Mesendoderm (in vitro differentiated cells): Measurements from ENCODE around the gene EPHA10.

ENCODE experiments used
- DNase-seq: peaks from one replicate; pipeline ENCODE4 v3.0.0; 2013
- H2AK5ac ChIP-seq: 2 replicates; pipeline ENCODE4 v1.6.1; 2013; ENCODE audit warnings: low read length, inconsistent platforms
- H2BK120ac ChIP-seq: 2 replicates; pipeline ENCODE4 v1.6.1; 2013; ENCODE audit warnings: low read depth, mild to moderate bottlenecking, low read length, moderate library complexity, mixed read lengths
- H2BK15ac ChIP-seq: replicated peaks from 2 replicates; pipeline ENCODE4 v1.6.1; 2013; ENCODE audit warnings: low read depth, mild to moderate bottlenecking, moderate library complexity
- H2BK5ac ChIP-seq: 2 replicates; pipeline ENCODE4 v1.6.1; 2013; ENCODE audit warnings: low read length, inconsistent platforms
- H3K18ac ChIP-seq: 2 replicates; pipeline ENCODE4 v1.6.1; 2013; ENCODE audit warnings: mild to moderate bottlenecking, low read length, mixed read lengths
- H3K23ac ChIP-seq: one replicate; pipeline ENCODE4 v1.6.1; 2013; ENCODE audit warnings: low read length
- H3K27ac ChIP-seq: 2 replicates; pipeline ENCODE4 v1.5.1; 2013; ENCODE audit warnings: low read depth, mild to moderate bottlenecking, inconsistent platforms, low read length, moderate library complexity
- H3K27me3 ChIP-seq: 2 replicates; pipeline ENCODE4 v1.6.1; 2013; ENCODE audit warnings: low read length, control low read depth, mild to moderate bottlenecking, inconsistent platforms; ENCODE audit not compliant: insufficient read depth, poor library complexity
- H3K36me3 ChIP-seq: 2 replicates; pipeline ENCODE4 v1.6.1; 2013; ENCODE audit warnings: low read length, inconsistent platforms; ENCODE audit not compliant: control insufficient read depth, insufficient read depth
- H3K4ac ChIP-seq: one replicate; pipeline ENCODE4 v1.6.1; 2013; ENCODE audit warnings: low read depth, mild to moderate bottlenecking, low read length, moderate library complexity
- H3K4me1 ChIP-seq: 2 replicates; pipeline ENCODE4 v1.6.1; 2013; ENCODE audit warnings: low read depth, low read length, inconsistent platforms; ENCODE audit not compliant: control insufficient read depth
- H3K4me2 ChIP-seq: 2 replicates; pipeline ENCODE4 v1.6.1; 2013; ENCODE audit warnings: low read length
- H3K4me3 ChIP-seq: 2 replicates; pipeline ENCODE4 v1.5.1; 2013; ENCODE audit warnings: mild to moderate bottlenecking, low read length
- H3K56ac ChIP-seq: one replicate; pipeline ENCODE4 v1.6.1; 2013; ENCODE audit warnings: low read length
- H3K79me1 ChIP-seq: 2 replicates; pipeline ENCODE4 v1.6.1; 2013; ENCODE audit warnings: low read length, inconsistent platforms
- H3K79me2 ChIP-seq: 2 replicates; pipeline ENCODE4 v1.6.1; 2013; ENCODE audit warnings: mild to moderate bottlenecking, low read length; ENCODE audit not compliant: control insufficient read depth, insufficient read depth
- H3K9ac ChIP-seq: 2 replicates; pipeline ENCODE4 v1.6.1; 2013; ENCODE audit warnings: low read length, inconsistent platforms
- H4K5ac ChIP-seq: one replicate; pipeline ENCODE4 v1.6.1; 2013; ENCODE audit warnings: low read length
- H4K8ac ChIP-seq: one replicate; pipeline ENCODE4 v1.6.1; 2013; ENCODE audit warnings: low read depth, mild to moderate bottlenecking, control low read depth, low read length, moderate library complexity
- WGBS: extraction: QIAGEN DNeasy Blood & Tissue Kit; methylation state at CpG from one replicate; pipeline ENCODE4 v1.1.7; 2013; ENCODE audit warnings: low lambda C conversion rate, missing lambda C conversion rate; ENCODE audit not compliant: insufficient coverage; ENCODE audit errors: extremely low coverage; 5-methylcytosine and 5-hydroxymethylcytosine counted together

Gene EPHA10

DNA sequence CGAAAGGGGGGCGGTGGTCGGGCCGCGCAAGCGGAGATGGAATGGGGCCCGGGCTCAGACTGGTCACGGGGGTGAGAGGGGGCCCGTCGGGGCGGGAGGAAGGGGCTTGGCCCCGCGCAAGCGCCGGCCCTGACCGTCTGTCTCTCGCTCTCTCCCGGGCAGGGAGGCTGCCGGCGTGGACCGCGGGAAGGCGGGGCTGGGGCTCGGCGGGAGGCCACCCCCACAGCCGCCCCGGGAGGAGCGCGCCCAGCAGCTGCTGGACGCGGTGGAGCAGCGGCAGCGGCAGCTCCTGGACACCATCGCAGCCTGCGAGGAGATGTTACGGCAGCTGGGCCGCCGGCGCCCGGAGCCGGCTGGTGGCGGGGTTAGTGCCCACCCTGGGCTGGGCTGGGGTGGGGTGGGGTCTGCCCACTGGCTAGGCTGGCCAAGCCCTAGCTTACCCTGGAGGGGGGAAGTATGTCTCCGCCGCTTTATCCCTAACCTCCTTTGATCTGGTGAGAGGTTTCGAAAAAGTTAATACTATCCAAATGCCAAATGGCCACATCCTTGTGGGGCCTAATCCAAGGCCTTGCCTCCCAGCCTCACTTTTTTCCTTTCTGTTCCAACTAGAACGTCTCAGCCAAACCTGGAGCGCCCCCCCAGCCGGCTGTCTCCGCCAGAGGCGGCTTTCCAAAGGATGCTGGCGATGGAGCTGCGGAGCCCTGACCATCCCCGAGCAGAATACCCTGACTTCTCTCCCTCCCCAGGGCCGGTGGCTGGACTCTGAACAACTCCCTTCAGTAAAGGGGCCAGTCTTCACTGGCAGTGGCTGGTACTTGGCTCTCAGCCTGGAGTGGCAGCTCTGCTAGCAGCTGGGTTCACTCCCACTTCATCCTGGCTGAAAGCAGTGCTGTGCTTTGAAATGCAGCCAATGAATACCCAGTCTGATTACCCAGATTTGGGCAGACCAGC, 43.7 kb upstream of the EPHA10 start:
- peak overlapping the region; percentile 65 for H3K27ac ChIP-seq
- DNase-seq, result peak; percentile 47

DNA sequence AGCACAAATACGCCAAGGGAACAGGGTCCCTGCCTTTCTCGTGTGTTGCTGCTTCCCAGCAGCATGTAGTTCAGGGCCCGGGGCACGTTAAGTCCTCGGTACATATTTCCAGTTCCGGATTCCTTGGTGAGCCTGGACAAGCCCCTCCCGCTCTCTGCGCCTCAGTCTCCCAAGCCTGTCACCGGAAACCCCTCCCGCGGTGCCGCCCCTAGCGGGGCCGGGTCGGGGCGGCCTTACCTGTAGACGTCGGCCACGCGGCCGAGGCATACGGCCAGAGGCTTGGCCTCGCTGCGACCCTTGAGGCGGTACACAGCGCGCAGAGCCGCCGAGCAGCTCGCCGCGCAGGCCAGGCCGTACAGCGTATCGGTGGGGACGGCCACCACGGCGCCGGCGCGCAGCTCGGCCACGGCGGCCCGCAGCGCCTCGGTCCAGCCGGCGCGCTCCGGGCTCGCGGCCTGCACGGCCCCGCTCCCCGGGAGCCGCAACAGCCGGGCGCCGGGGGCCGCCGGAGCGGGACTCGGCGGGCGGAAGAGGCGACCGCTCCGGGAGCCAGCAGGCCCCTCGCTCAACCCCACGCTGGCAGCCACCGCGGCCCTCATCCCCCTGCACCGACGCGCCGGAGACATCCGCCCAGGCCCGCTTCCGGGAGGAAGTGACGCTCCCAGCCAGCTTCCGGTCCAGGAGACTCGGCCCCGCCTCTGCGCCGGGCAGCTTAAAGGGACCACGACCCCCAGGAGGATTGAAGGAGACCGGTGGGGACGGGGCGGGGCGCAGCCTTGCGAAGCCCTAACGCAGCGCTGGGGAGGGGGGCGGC, 42.8 kb upstream of the EPHA10 start, which contains the start of the genes C1orf122 and YRDC:
Gene C1orf122 (plus strand): TSS at position 236 of the 814 bp plus-strand sequence. CDS start 615 bp downstream, outside the sequence.
Gene YRDC (minus strand): TSS at position 654 of the 814 bp plus-strand sequence. CDS start 28 bp downstream, at position 626.
- H3K23ac ChIP-seq, result peak within 1 kb of the TSS; percentile 81
- H3K4me3 ChIP-seq, result peak within 1 kb of the TSS; percentile 91
- H3K79me2 ChIP-seq, result peaks cover 14% of the 10 kb centered on the region
- H3K18ac ChIP-seq, result peak within 1 kb of the TSS; percentile 92
- no peak within 1 kb of the TSS for H2BK15ac ChIP-seq
- peaks cover 1% of the 10 kb centered on the region for H3K4me1 ChIP-seq
- peaks cover 18% of the 10 kb centered on the region for H3K36me3 ChIP-seq
- peak within 1 kb of the TSS; percentile 65 for H3K27ac ChIP-seq
- DNase-seq, result peak; percentile 96
- H2BK120ac ChIP-seq, result peak within 1 kb of the TSS; percentile 52
- H2AK5ac ChIP-seq, result no peak within 1 kb of the TSS
- H3K9ac ChIP-seq, result peak within 1 kb of the TSS; percentile 94
- no peaks in the 10 kb centered on the region for H3K27me3 ChIP-seq
- peak within 1 kb of the TSS; percentile 54 for H3K4me2 ChIP-seq
- H4K8ac ChIP-seq, result no peak within 1 kb of the TSS
- H2BK5ac ChIP-seq, result peak within 1 kb of the TSS; percentile 59
- peak within 1 kb of the TSS; percentile 99 for H3K56ac ChIP-seq
- no peak within 1 kb of the TSS for H4K5ac ChIP-seq
- H3K4ac ChIP-seq, result peak within 1 kb of the TSS; percentile 88
- WGBS, result no CpG with 5 or more reads among the region's 95 CpGs
- peaks cover 20% of the 10 kb centered on the region for H3K79me1 ChIP-seq

More for the DNA sequence above, 43.7 kb upstream of the EPHA10 start:
- no peak overlapping the region for H2BK15ac ChIP-seq
- H3K9ac ChIP-seq, result peak overlapping the region; percentile 78
- H4K5ac ChIP-seq, result no peak overlapping the region
- H3K4me1 ChIP-seq, result peaks cover 1% of the 10 kb centered on the region
- H3K56ac ChIP-seq, result peak overlapping the region; percentile 91
- peak overlapping the region; percentile 88 for H3K4ac ChIP-seq
- WGBS, result no CpG with 5 or more reads among the region's 54 CpGs
- H3K27me3 ChIP-seq, result no peaks in the 10 kb centered on the region
- peak overlapping the region; percentile 63 for H3K4me3 ChIP-seq
- no peak overlapping the region for H4K8ac ChIP-seq
- H3K36me3 ChIP-seq, result peaks cover 17% of the 10 kb centered on the region
- peak overlapping the region; percentile 92 for H3K18ac ChIP-seq
- H2AK5ac ChIP-seq, result no peak overlapping the region
- H2BK120ac ChIP-seq, result no peak overlapping the region
- peak overlapping the region; percentile 27 for H3K4me2 ChIP-seq
- no peak overlapping the region for H2BK5ac ChIP-seq
- H3K79me1 ChIP-seq, result peaks cover 20% of the 10 kb centered on the region
- H3K79me2 ChIP-seq, result peaks cover 14% of the 10 kb centered on the region
- H3K23ac ChIP-seq, result peak overlapping the region; percentile 81

DNA sequence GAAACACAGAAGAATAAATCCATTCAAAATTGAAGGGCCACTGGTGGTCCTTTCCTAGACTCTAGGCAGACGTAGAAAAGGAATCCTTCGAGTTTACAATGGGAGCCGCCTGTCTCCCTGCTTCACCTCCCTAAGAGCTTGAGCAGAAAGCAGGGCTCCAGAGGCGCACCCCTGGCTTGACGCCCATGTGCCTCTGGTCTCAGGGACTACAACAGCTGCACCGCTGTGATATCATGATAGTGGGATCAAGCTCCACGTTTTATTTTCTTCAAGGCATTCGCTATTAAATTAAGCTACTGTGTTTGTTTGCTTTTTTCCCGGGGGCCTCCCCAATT, 42.3 kb upstream of the EPHA10 start:
- Histone ChIP-seq H2BK120ac (no peak overlapping the region), H3K4me2 (peak overlapping the region; percentile 54), H3K4me1 (peaks cover 1% of the 10 kb centered on the region), H2BK15ac (no peak overlapping the region), H3K56ac (peak overlapping the region; percentile 99), H2BK5ac (no peak overlapping the region), H3K79me1 (peaks cover 20% of the 10 kb centered on the region), H3K9ac (peak overlapping the region; percentile 94), H3K4me3 (peak overlapping the region; percentile 91), H3K79me2 (peaks cover 14% of the 10 kb centered on the region), H3K18ac (no peak overlapping the region), H3K27me3 (no peaks in the 10 kb centered on the region), H3K36me3 (peaks cover 21% of the 10 kb centered on the region), H3K23ac (no peak overlapping the region), H2AK5ac (no peak overlapping the region), H3K4ac (no peak overlapping the region), H4K5ac (no peak overlapping the region), H4K8ac (no peak overlapping the region), H3K27ac (no peak overlapping the region)
- WGBS, result no CpG with 5 or more reads among the region's 9 CpGs
- no peak for DNase-seq

DNA sequence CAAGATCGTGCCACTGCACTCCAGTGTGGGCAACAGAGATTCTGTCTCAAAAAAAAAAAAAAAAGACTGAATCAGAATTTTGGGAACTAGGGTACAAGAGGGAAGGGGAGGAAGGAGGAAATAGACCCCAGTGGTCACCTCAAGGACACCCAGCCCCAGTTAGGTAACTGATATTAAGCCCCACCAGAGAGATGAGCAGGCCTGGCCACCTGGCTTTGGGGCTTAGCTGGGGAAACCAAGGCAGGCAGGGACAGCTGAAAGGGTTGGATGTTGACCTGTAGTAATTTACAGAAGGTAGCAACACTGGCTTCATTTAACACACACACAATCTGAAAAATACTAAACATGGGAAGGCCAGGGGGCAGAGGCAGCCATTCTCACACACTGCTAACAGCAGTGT, 37.5 kb upstream of the EPHA10 start:
- no peak overlapping the region for H3K9ac ChIP-seq
- no peak overlapping the region for H3K23ac ChIP-seq
- H3K4me1 ChIP-seq, result peaks cover 1% of the 10 kb centered on the region
- H3K56ac ChIP-seq, result no peak overlapping the region
- no peak overlapping the region for H3K4me3 ChIP-seq
- no peaks in the 10 kb centered on the region for H3K27me3 ChIP-seq
- no peak overlapping the region for H3K4me2 ChIP-seq
- H3K79me1 ChIP-seq, result peaks cover 16% of the 10 kb centered on the region
- no CpG with 5 or more reads among the region's 1 CpG for WGBS
- peaks cover 11% of the 10 kb centered on the region for H3K79me2 ChIP-seq
- no peak overlapping the region for H3K27ac ChIP-seq
- H3K36me3 ChIP-seq, result peaks cover 23% of the 10 kb centered on the region
- H2BK5ac ChIP-seq, result no peak overlapping the region
- H2AK5ac ChIP-seq, result no peak overlapping the region
- DNase-seq, result no peak
- no peak overlapping the region for H4K8ac ChIP-seq
- H2BK15ac ChIP-seq, result no peak overlapping the region
- H4K5ac ChIP-seq, result no peak overlapping the region
- no peak overlapping the region for H3K4ac ChIP-seq
- H3K18ac ChIP-seq, result no peak overlapping the region
- no peak overlapping the region for H2BK120ac ChIP-seq

DNA sequence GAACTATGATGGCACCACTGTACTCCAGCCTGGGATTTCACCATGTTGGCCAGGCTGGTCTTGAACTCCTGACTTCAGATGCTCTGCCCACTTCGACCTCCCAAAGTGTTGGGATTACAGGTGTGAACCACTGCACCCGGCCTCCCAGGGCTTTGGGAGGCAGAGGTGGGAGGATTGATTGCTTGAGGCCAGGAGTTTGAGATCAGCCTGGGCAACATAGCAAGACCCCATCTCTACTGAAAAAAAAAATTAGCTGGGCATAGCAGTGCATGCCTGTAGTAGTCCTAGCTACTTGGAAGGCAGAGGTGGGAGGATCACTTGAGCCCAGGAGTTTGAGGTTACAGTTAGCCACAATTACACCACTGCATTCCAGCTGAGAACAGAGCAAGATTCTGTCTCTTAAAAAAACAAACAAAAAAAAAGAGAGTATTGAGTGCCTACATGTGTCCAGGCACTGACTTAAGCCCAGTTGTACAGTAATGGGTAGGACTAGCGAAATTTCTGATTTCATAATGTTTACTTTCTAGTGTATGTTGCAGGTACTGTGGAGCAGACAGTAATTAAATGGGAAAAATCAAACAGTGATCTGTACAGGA, 32.9 kb upstream of the EPHA10 start:
- H2BK15ac ChIP-seq, result no peak overlapping the region
- no peak overlapping the region for H2AK5ac ChIP-seq
- no peak overlapping the region for H3K18ac ChIP-seq
- no peak overlapping the region for H3K4ac ChIP-seq
- no peak overlapping the region for H2BK120ac ChIP-seq
- no peak overlapping the region for H4K5ac ChIP-seq
- no peak overlapping the region for H3K4me2 ChIP-seq
- no peak overlapping the region for H3K27ac ChIP-seq
- H4K8ac ChIP-seq, result no peak overlapping the region
- H2BK5ac ChIP-seq, result no peak overlapping the region
- no peak overlapping the region for H3K23ac ChIP-seq
- no peak for DNase-seq
- peaks cover 6% of the 10 kb centered on the region for H3K36me3 ChIP-seq
- no peaks in the 10 kb centered on the region for H3K79me2 ChIP-seq
- no CpG with 5 or more reads among the region's 3 CpGs for WGBS
- H3K9ac ChIP-seq, result no peak overlapping the region
- H3K79me1 ChIP-seq, result no peaks in the 10 kb centered on the region
- H3K4me1 ChIP-seq, result peaks cover 2% of the 10 kb centered on the region
- H3K4me3 ChIP-seq, result no peak overlapping the region
- H3K27me3 ChIP-seq, result no peaks in the 10 kb centered on the region
- H3K56ac ChIP-seq, result no peak overlapping the region
